GM21737 (cell line): ENCODE results near the gene LHPP.

Source experiments
- ATAC-seq: cut with Tn5 transposase; IDR thresholded peaks from one replicate; pipeline ENCODE4 v1.9.1; 2021; ENCODE audit warnings: mild to moderate bottlenecking, moderate library complexity; ENCODE audit not compliant: unreplicated experiment

Gene LHPP

DNA sequence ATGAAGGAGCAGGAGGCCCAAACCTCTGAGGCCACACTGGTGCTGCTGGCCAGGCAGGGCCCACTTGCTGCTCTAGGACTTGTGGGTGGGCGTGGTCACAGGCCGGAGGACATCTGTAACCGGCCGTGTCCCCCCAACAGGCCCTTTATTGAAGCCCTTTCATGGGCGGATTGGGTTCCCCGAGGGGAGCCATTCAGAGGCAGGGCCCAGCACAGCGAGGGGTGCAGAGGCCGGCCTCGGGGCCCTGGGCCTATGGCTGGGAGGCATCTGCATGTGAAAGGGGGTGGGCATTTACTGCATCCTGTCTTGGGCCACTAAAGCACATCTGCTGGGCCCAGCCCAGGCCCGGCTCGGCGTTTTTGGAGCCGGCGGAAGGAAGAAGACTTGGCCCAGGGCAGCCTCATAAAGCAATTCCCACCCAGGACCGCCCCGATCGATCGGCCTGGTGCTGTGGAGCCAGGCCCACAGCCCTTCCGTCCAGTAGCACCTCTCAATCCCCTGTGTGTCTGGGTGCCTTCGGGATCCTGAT is 8.4 kb downstream of the LHPP start:
- no peak for ATAC-seq

DNA sequence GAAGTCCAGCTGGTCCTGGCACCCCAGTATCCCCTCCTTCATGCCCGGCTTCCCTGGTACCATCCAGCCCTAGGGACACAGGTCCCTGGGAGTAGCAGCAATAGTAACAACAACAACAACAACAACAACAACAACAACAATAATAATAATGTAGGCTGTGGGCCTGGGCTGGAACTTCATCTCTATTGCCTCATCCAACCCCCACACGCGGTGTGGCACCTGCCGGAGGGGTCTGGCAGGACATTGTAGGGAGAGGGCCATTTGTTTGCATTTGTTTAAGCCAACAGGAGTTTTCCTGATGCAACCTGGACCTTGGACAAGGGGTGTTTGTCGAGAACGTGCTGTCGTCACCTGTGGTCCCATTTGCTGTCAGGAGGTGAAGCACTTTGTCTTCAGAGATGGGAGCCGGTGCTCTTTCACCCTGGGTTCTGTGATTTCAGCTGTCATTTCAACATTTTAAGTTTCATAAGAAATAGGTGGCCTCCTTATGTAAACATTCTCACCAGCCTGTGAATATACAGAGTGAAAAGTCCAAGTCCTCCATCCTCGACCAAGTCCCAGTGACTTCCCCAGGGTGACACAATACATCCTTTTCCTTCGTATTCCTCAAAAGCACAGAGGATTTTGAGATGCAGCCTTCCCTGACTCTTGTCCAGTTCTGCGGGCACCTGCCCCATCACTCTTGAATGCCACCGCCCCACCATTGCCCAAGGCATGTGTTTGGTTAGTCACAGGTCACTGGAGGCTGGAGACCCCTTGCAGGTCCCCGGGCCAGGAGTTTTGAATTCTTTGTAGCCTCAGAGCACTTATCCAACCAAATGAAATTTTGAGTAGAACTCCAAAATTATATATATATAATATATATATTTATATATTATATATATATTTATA is 9.2 kb downstream of the LHPP start:
- no peak for ATAC-seq

DNA sequence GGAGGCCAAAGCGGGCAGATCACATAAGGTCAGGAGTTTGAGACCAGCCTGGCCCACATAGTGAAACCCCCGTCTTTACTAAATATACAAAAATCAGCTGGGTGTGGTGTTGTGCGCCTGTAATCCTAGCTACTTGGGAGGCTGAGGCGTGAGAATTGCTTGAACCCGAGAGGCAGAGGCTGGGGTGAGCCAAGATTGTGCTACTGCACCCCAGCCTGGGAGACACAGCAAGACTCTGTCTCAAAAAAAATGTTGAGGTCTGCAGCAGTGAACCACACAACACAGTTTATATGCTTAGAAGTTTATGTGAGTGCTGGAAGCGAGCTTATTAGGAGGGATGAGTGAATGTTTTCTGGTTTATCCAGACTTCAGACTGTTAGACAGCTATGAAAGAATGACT is 10.4 kb downstream of the LHPP start:
- ATAC-seq, result no peak

DNA sequence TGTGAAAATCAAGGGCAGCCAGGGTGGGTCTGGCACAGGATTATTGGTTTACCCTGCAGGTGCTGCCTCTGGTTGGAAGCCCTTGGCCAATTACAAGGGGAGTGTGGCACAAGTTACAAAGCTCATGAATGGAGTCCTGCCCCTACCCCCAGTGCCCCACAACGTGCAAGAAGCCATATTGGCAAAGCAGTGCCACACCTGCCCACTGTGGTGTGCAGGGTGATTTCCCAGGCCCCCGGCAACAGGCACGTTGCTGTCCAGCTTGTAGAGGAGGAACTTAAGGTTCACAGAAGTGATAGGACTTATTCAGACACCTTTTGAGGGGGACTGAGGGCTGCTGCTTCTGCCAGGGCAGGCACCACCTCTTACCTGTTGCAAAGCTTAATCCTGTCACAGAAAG is 11.4 kb downstream of the LHPP start:
- ATAC-seq, result no peak

DNA sequence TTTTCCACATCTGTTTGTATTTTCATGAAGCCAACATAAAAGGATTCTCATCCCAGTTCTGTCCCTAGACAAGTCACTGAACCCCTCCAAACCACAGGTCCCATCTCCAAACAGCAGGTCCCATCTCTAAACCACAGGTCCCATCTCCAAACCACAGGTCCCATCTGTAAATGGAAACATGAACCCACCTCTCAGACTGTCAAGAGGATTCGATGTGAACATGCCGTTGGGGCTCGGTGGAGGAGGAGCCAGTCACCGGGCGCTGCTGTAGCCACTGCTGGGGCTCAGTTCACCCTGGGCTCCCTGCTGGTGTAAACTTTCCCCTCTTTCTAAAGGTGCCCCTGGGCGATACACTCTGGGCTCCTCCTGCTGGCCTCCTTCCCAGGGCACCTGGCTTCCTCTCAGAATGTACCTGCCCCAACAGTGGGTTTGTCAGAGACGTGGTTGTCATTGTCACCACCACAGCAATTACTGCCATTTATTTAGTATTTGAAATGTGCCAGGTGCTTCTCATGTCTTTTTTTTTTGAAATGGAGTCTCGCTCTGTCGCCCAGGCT is 13.0 kb downstream of the LHPP start:
- no peak for ATAC-seq

DNA sequence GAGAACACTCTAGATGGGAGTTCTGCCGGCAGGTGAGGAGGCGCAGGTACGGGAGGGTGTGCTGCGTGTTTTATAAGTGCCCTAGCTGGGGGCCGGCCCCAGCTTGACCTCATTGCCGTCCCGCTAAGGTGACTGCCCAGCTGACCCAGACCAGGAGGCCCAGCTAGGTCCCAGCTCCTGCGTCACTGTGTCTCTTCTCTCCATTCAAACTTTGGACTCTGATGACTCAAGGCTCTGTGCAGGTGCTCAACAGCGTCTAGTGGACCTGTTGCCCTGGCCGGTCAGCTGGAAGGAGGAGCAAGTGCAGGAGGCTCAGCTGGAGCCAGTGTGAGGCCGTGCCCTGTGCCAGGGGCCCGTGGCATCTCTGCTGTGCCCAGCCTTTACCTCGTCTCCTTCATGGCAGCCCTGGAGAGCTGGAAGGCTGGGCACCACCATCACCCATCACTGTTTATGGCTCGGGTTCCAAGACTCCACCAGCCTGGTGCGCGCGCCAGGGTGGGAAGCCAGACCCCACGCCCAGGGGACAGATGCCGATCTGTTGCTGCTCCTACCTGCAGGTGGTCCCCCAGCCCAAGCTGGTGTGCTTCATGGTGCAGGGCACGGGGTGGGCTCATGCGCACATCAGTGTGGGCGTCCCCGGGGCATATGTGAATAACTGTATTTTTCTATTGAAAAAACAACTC is 14.6 kb downstream of the LHPP start:
- no peak for ATAC-seq

DNA sequence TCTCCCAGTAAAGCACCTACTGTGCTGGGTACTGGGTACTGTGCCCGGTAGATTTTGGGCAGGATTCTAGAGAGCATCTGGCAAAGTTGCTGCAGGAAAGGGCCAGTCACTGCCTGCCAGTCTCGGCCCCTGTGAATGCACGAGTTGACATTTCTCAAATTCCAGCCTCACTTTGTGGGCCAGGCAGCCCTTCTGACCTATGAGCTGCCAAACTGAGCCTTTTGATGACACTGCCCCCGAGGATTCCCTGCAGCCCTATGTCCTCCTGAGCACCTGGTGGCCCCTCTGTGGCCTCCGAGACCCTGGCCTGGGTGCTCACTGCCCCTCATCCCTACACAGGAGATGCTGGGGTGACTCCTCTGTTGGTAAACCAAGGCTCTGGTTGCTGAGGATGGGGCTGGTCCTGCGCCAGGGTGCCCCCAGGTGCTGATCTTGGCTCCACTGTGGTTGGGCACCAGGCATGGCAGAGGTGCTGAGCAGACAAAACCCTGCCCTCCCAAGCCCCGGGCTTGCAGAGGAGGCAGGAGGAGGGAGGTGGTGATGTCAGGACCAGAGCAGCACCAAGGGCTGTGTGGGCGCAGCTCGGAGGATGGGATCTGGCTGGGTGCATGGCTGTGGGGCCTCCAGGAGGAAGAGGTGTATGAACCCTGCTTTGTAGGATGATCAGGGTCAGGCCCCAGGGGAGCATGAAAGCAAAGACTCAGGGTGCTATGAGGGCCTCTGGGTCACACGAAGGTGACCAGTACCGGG is 16.2 kb downstream of the LHPP start:
- ATAC-seq, result no peak

DNA sequence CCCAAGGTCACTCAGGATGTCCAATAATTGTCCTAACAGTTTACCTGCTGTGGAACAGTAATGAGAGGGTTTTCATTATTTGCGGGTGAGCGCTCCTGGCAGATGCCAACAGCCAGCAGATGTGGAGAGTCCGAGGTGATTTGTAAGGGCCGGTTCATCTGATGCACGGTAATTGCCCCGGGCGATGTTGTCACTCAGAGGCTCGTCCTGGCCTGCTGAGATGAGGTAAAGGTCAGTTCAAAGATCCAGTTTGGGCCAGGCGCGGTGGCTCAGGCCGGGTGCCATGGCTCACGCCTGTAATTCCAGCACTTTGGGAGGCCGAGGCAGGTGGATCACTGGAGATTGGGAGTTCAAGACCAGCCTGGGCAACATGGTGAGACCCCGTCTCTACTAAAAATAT is 16.9 kb downstream of the LHPP start:
- no peak for ATAC-seq

DNA sequence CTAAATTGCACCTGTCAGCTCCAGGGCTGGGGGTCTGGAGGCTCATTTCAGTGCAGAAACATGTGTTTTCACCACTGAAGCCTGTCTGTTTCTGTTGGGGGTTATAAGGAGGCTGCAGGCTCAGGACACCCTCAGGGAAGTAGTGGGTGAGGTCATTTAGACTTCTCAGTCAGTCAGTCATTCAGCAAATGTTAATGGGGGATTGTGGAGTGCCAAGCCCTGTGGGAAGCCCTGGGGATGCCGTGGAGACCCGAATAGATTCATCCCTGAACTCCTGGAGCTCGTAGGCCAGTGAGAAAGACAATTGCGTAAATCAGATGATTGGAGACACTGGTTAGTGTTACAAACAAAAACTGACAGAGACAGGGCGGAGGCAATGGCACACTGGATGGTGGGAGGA is 19.2 kb downstream of the LHPP start:
- ATAC-seq, result no peak

DNA sequence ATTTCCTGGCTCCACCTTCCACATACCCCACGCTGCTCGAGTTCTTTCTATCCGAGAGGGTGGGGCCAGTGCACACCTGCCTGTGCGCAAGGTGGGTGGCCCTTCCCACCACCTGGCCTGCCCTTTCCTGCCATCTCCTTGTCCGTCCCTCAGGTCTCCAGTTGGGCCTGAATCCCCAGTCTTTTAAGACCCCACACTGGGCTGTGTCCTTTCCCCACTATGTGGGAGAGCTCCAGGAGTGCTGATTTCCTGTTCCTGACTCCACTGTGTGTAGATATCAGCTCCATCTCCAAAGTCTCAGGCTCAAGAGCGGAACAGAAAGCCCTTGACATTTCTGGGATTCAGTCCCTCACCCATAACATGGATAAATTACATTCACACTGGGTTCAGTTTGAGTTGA is 20.1 kb downstream of the LHPP start:
- no peak for ATAC-seq

DNA sequence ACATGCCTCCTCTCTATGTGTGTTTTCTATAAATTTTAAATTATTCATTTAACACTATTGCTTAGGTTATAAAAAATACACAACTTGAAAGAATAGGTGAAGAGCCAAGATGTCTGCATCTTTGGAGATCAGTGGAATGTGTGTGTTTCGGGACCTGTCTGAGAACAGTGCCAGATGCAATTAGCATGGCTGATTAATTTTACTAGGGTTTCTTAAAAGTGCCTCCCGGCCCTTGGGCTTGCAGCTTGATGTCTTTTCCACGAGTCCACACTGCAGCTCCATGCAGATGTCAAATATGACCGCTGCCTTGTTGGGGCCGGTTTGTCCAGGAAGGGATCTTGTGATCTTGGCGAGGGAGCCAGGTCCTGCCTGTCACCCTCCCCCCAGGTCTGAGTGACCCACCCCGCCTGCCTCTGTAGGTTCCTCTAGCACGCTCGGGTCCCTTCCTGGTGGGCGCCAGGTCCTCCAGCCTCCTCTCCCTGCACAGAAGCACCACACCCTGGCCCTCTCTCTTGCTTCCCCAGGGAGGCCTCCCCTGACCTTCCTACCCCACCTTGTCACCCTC is 20.7 kb downstream of the LHPP start:
- ATAC-seq, result no peak

DNA sequence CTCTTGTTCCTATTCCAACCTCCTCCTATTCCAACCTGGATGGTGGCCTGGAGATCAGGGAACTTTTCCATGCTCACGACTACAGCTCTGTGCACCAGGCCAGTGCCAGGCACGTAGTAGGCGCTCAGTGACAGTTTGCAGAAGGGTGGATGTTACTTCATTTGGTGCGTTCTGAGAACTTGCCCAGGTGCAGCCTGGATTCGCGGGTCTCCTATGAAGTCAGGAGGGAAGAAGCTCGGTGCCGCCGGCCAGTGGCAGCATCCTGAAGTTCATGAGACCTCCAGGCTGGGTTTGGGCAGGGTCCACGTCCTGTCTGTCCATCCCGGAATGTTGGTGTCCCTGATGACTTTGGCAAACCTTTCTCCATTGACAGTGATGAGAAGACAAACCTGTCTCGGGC is 21.3 kb downstream of the LHPP start:
- ATAC-seq, result no peak

DNA sequence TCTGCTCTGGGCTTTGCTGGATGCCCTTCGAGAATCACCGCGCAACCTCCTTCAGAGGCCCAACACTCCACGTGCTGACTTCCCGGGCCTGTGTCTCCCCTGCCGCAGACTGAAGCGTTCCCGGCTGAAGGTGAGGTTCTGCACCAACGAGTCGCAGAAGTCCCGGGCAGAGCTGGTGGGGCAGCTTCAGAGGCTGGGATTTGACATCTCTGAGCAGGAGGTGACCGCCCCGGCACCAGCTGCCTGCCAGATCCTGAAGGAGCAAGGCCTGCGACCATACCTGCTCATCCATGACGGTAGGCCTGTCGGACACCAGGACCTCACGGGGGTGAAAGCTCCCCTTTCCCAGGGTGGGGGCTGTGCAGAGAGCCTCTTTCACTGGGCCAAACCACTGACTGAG is 22.4 kb downstream of the LHPP start:
- no peak for ATAC-seq

DNA sequence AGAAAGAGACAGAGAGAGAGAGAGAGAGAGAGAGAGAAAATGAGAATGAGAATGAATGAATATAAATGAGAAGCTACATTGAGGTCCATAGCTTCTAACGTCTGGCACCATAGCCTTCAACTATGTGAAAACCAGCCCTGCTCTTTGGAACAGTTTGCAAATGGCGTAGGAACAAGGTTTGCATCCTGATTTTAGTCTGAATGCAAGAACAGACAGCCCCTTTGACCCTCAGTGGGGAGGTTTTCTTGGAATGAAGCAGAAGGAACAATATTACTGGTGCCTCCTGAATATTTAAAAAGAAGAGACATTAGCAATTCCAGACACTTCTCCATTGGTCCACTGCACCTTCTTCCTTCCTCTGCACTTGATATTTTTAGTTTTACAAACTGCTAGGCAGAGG is 23.0 kb downstream of the LHPP start:
- no peak for ATAC-seq

DNA sequence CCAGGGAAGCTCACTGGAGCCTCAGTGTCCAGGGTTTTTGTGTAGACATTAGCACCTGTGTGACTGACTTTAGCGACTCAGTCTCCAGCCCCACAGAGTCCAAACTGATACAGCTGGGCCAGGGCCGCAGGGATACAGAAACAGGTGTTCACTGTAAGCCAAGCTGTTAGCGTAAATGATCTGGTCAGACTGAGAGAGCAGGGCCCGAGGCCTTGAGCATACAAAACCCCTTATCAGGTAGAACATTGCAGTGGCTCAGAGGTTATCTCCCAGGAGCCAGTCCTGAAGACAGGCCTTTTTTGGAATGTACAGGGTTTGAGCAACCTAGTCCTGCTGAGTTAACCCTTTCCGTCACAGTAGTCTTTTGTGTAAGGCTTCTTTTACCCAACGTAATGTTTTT is 25.0 kb downstream of the LHPP start:
- ATAC-seq, result no peak

DNA sequence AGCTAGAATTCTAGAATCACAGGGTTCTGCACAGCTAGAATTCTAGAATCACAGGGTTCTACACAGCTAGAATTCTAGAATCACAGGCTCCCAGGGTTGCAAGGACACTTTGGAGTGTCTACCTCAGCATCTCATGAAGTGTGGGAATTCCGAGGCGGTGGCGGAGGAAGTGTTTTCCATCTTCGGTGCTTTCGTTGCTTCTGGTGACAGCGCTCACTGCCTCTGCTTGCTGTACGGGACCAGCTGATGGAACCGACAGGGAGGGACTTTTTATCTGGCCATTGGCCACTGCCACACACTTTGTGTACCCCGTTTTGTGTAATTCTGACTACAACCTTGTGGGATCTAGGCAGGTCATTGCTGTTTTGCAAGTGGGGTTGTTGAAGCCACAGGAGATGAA is 29.5 kb downstream of the LHPP start:
- ATAC-seq, result no peak

DNA sequence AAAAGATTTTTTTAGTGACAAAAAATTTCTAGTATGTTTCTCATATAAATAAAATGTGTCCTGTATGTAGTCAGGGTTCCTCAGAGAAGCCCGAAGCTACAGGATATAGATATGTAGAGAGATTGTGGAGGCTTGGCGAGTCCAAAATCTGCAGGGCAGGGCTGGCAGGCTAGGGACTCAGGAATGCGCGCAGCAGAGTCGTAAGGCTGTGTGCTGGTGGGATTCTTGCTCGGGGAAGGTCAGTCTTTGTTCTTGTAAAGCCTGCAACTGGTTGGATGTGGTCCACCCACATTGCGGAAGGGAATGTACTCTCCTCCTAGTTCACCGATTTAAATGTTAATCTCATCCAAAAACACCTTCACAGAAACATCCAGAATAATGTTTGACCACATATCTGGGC is 30.6 kb downstream of the LHPP start:
- ATAC-seq, result no peak

DNA sequence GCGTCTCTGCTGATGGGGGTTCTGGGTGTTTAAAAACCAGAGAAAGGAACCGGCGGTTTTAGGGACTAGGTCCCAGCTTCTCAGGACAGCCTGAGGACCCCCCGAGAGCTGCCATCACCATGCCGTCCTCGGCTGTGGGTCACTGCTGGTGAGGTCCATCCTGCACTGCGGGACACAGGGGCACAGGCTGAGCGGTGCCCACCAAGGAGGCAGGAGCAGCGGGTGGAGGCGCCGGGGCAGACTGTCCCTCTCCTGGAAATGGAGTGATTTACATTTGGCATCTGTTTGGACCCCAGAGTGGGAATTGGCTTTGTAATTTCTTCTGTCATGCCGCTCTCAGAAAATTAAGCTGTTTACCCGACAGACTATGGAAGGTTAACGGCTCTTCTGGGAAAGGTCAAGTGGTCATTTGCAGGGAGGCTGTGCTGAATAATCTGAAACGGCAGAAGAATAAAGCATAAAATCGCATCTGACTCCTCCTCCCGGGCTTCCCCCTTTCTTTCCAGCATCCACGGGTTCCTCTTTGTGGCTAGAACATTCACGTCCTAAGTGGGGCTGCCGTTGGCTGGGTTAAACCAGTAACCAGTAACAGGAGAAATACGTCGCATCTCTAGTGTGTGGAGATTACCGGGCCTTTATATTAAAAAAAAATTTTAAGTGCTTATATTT is 31.7 kb downstream of the LHPP start:
- no peak for ATAC-seq

DNA sequence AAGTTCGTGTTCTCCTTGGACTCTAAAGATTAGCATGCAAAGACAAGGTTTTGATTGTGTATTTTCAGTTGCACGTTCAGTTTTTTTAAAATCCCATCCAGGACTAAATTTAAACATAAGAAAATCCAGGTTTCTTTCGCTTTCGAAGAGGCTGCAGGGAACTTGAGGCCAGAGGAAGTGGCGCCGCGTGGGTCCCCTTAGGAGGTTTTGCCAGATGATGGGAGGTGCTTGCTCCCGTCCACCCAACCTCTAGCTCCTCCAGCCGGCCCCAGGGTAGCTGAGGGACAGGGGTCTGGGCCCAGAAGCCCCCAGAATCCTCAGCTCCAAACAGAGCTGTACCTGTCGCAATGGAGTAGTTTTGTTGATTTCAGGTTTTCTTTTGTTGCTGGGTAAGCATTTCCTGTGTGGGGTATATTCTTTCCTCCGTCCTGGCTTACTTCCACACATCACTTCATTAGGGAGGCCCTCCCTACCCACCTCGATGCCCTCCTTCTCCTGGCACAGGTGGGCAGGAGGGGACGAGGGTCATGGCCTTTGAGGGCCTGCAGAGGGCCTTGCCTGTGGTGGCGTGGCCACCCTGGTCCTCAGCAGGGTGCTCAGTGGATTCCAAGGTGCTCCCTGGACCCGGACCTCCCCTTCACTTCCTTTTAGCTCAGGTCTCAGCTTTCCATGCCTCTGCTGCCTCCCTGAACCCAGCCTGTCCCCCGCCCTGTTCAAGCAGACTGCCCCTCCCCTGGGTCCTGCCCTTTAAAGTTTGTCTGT is 32.6 kb downstream of the LHPP start:
- ATAC-seq, result no peak

DNA sequence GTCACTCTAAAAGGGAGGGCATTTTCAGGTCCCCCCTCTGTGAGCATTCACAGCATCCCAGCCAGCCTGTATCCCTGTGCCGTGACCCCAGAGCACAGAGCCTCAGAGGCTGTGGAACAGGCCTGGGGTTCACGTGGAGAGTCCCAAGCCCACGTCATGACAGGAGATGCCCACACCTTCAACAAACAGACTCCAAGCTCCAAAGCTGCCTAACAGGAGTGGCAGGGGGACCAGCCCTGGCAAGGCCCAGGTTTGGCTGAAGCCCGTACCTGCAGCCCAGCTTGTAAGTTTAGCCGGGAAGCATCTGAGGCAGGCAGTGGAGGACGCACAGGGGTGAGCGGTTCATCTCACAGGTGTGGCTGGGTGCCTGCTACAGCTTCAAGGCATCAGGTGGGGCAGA is 33.5 kb downstream of the LHPP start:
- no peak for ATAC-seq
